Measurements from ENCODE around the gene MBNL2.
"Not testable (repeated sequence)": the region's sequence is repeated elsewhere in the genome, so short reads cannot be mapped to it uniquely, and the experiment has no call there.

Gene MBNL2

DNA sequence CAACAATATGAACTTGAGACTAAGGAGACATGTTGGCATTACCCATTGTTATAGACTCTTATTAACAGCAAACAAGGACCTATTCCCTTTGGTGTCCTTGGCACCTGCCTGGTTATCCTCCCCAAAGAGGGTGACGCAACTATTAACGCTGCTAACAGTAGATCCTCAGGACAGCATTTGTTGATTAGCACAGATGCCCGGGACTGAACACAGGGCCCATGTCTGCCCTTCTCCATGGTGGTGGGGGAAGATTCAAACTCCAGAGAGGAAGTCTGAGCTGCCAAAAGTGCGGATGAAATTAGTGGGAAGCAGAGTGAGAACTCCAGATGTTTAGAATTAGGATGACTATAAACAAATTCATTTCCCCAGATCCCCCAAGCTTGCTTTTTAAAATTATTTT lies 110.6 kb downstream of the MBNL2 start:
- DNase-seq = no peak

DNA sequence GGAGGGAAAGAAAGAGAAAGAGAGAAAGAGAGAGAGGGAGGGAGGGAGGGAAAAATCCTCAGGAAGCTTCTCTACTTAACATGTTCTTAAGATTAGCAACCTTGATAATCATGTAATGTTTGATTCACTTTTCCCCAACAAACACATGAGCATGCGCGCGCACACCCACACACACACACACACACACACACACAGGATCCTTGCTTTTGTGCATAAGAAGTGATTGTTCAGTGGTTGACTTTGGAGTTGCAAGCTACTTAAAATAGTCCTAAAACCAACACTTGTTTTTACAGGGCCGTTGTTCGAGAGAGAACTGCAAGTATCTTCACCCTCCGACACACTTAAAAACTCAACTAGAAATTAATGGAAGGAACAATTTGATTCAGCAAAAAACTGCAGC lies 111.8 kb downstream of the MBNL2 start:
- no peak for DNase-seq

DNA sequence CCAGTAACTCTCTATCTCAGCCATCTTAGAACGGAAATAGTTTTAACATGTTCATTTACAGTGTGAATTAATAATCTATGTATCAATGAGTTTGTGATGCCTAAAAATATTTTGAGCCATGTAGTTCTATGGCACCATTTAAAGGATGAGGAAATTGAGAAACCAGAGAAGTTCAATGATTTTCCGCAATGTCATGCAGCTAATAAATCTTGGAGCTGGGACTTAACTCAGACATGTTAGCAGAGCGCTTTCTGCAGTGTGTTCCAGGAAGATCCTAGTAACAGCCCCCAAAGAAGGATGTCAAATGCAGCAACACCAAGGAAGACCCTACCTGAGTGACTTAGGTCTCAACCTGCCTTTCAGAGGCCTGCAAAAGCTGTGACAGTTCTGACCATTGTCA lies 112.6 kb downstream of the MBNL2 start:
- no peak for DNase-seq

DNA sequence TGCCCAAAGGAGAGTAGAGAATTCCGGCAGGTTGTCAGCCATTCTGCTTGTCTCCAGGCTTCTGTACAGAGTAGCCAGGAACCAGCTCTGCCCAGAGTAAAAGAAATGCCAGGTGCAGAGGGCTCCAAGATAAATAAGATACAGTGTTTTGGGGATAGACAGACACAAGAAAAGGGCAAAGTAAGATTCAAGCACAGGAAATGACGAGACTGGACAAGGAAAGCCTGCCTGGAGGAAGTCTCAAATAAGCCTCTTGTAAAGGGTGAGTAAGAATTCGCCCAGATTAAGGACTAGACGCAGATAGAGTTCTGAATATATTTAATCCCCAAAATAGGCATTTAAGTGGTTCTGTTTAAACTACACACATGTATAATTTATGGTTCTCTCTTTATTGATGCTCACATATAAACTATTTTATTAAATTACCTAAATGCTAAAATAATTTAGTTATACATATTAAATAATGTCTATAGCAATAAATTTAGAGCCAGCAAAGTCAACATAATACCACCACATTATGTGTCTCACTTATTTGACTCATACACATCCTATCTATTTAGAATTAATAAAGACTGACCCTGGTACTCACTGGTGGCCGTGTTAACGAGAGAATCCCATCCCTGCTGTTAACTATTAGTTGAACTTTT lies 113.5 kb downstream of the MBNL2 start:
- no peak for DNase-seq

DNA sequence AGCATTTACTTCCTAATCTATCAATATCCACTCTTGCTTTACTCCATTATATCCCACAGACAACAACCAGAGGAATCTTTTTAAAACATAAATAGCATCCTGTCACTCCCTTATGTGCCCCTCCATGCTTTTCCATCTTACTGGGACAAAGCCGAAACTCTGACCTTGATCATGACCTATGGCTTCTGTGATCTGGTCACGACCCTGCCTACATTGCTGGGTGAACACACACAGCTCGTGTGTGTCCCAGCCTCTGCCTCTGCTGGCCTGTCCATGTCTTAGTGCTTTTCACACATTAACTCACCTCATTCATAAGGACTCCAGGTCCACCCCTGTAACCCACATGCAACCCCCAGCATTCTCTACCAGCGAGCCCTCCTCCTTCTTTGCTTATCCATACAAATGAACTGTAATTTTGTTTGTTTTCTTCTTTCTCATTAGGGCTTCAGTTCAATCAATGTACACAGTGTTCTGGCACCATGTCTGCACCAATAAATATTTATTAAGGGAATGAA lies 115.9 kb downstream of the MBNL2 start:
- DNase-seq = no peak

DNA sequence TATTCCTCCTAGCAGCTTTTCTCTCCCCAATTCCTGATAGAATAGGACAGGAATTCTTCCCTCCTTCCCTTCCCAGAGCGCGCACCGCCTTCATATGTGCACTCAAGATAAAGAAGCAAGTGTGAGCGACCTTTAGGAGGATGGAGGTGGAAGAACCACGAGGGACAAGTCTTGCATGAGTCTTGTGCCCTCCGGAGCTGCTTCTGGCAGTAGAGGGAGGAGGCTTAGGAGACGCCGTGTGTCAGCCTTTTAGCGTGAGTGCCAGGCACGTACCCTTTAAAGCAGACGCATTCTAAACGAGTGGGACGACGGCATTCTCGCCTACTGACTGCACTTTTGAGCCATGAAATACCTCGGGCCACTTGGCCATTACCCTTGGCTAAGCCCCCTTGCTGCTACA lies 116.4 kb downstream of the MBNL2 start:
- no peak for DNase-seq

DNA sequence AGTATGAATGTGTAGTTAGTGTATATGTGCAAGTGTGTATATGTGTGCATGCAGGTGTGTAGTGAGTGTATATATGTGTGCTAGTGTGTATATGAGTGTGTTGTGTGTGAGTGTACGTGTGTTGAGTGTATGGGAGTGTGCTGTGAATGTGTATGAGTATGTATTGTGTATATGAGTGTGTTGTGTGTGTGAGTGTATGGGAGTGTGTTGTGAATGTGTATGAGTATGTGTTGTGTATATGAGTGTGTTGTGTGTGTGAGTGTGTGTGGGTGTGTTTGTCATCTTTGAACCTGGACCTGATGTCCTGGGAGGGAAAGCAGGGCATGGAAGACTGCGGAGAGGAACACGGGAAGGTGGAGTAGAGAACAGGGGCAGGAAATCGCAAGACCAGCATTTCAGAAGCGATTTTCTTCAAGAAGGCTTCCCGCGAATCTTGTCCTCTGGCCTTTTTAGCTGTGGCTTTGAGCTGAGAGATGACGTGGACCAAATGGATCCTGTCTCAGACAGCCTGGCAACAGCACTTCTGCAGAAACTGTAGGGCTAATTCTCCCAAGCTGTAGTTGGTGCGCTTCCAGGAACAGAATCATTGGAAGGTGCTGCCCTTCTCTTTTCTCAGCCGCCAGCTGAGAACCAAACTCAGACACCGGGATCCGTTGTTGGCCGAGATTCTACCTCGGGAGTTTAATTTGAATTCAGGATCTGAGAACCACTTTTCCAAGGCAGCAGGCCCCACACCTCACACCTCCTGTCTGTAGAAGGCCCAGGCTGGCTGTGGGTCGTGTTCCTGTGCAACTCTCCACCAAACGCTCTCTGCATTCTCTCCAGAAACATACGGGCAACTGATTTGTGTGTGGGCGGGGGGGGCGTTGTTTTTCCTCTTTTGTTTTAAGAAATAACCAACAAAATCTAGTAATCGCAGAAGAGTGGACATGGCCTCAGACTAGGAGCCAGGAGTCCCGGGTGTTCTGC lies 117.2 kb downstream of the MBNL2 start:
- peak; percentile 89 for DNase-seq

DNA sequence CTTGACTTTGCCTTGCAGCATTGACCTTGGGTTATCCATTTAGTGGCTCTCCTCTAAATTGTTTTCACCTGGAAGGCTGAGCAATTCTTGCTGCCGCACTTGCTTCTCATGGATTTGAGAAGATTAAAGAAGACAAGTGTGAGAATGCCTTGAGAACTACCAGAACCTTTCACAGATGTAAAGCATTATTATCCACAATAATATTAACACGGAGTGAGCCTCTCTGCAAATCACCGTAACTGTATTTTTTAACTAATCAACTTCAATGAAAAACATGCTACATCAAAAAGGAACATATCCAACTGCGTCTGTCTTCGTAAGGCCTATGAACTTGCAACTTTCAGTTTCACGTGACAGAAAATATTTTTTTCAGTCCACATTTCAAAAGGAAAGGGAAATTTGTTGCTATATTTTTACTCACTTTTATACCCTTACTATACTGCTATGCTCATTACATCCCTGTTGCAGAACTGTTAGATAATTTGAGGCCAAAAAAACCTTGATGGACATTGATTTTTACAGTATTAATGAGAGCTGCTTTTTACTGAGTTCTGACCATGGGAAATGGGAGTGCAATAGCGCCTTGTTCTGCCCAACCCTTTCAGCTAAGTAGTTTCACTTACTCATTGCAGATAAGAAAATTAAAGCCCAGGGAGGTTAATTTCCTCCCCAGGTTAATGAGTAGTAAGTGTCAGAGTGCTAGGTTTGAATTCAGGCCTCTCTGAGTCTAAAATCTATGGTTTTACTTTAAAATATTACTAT lies 118.0 kb downstream of the MBNL2 start:
- no peak for DNase-seq

DNA sequence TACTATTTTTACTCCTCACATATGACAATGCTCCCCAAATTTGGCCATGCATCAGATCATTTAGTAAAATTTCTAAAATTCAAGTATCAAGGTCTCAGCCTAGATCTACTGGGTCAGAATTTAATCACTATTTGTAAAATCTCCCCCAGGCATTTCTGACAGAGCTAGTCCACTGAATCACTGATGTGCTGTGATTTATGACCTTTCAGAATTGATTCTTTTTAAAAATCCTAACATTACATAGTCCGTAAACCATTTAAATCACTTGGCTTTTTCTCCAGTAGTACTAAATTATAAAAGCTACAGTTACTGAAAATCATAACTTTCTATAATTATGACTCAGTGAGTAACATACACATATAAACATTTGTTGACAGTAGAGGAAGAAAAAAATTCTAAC lies 119.0 kb downstream of the MBNL2 start:
- DNase-seq = peak; percentile 16

DNA sequence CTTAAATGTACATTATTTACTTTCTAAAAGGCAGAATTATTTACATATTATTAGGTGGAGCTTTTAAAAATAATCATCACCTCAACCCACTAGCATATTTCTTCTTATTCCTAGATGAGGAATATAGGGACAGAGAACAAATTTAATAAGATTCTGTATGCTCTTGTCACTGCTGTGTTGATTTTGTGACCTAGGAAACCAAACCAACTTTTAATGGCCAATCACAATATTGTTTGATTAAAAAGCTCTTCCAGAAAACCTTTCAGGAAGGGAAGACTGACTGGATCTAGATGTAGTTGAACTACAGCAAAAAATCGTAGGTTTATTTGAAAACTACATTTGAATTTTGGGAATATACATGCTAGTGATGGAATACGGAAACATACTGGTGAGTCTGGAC lies 120.0 kb downstream of the MBNL2 start:
- DNase-seq = no peak

DNA sequence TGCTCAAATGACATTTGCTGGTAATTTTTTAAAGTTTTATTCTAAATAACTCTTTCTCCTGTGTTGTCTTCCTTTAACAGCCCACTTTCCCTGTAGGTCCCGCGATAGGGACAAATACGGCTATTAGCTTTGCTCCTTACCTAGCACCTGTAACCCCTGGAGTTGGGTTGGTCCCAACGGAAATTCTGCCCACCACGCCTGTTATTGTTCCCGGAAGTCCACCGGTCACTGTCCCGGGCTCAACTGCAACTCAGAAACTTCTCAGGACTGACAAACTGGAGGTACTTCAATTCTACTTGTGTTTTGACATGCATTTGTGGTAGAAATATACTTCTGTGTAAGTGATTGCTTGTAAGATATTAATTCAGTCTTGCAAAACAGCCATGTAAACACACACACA lies 120.8 kb downstream of the MBNL2 start:
- no peak for DNase-seq

DNA sequence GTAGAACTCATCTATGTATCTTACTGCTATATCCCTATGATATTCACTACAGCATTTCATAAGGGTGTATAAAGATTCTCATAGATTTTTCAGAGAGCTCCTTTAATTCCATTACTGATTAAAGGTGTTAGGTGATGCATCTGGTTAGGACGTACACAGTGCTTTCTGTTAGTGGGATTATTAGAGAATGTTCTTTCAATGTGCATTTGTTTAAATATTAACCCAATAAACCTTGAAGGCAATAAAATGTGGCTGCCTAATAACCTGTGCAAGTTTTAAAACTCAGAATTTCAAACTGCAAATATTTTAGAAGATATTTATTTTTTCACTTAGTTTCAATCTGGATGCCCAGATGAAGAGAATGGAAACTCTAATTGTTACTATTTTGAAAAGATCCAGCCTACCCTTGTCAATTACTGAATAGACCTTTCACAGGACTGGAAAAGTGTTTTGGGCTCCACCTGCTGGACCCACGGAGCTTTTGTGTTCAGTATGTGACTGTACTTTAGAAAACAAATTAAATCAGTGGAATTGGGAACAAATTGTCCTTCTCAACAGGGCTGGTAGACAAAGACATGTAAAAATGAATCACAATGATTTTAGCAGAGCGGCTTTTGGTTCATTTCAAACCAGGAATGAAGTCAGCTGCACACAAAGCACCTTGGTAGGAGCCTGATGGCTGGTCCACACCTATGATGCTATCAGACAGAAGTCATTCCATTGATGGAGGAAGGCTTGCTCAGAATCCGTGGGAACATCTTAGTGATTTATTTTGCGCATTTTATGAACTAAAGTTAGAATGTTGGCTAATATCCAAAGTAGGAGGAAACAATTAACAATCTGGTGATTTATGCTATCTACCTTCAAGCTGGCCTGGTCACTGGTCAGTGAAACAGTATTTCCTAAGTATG lies 122.4 kb downstream of the MBNL2 start:
- peak; percentile 57 for DNase-seq

DNA sequence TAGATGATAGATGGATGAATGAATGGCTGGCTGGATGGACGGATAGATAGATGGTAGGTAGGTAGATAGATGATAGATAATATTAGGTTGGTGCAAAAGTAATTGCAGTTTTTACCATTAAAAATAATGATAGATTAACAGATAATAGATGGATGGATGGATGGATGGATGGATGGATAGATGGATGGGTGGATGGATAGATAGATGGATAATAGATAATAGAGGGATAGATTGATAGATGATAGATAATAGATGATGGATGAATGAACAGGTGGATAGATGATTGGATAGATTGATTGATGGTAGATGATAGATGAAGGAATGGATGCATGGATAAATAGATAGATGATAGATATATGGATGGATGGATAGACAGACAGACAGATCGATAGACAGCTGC lies 124.0 kb downstream of the MBNL2 start:
- no peak for DNase-seq

DNA sequence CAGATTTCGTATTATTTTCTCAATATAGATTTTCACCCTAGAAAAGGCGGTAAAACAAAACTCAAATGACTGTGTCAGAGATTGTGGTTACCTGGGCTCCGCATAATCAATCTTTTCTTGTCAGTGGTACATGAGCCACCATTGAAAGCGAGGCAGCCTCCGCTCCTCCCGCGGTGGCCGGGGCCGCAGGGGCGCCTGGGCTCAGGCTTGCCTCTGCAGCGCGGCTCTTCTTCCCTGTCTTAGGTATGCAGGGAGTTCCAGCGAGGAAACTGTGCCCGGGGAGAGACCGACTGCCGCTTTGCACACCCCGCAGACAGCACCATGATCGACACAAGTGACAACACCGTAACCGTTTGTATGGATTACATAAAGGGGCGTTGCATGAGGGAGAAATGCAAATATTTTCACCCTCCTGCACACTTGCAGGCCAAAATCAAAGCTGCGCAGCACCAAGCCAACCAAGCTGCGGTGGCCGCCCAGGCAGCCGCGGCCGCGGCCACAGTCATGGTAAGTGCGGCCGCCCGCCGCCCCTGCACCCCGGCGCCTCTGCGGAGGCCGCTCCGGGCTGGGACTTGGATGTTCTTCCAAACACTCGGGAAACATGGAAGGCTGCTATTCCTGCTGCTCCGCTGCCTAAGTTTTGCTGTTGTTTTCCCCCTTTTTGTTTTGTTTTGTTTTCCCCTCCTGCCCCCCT lies 124.6 kb downstream of the MBNL2 start:
- no peak for DNase-seq

DNA sequence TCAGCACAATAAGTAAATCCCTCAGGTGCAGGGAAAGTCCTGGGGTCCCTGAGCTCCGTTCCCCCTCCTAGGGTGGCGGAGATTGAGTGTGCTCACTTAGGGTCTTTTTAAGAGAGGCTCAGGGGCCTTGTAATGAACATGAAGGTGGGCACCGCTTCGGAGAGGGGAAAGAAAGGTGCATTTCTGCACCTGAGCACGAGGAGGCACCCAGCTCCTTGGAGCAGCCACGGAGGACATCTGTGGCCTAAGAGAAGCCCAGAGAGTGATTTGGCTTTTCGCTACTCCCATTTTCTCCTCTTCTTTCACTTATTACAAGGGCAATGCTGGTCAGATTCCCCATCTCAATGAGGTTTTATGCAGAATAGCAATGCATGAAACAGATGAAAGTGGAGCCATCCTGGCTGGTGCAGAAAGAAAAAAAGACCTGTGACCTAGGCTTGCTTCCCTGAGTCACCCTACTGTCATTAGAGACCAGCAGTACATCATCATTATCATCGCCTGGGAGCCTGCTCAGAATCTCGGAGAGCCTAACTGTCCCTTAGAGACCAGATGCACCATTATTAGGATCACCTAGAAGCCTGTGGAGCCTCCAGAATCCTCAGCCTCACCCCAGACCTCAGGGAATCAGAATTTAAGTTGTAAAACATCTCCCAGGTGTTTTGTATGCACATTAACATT lies 125.3 kb downstream of the MBNL2 start:
- no peak for DNase-seq

DNA sequence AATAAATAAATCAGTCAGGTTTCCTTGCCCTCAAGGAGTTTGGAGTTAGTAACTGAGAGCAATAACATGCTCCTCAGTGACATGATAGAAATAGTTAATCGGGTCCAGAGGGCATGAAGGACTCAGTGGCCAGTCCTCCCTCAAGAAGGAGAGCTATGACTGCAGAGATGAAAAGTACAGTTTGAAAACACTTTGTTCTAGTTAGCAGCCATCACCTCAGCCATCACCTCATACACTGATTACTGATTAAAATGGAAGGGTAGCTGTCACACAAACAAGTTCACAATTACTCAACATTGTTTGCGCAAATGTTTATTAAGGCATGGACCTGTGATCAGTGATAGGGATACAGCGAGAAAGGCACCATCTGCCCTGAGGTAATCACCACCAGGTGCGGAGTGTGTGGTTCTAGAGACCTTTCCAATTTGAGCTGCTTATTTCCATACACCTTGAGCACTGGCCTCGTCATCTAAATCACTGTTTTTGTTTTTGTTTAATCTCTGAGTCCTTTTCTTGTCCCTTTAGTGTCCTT lies 126.5 kb downstream of the MBNL2 start:
- DNase-seq = no peak

DNA sequence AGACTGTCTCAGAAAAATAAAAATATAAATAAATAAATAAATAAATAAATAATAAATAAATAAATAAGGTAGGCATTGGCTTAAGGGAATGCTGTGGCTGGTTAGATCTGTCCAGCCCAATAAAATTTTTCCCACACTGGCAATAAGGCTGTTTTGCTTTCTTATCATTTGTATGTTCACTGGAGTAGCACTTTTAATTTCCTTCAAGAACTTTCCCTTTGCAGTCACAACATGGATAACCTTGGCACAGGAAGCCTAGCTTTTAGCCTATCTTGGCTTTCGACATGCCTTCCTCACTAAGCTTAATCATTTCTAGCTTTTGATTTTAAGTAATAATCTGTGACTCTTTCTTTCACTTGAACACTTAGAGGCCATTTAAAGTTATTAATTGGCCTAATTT lies 129.9 kb downstream of the MBNL2 start:
- DNase-seq = not testable (repeated sequence)

DNA sequence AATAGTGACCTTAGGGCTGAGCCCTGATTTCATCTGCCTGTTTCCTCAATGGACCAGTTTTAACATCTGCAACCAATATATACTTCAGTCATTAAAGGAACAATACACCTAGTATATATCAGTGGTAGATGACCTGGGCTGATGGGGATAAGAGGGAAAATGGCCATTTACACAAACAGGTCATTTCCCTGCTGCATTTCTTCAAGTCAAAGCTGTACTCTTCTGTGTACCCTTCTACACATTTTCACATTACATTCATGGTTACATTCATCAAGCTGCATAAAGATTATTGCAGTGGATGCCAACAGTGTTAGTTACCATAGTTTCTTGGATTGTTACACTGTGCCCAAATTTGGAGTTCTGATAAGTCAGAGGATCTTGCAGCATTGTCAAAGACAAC lies 130.7 kb downstream of the MBNL2 start:
- no peak for DNase-seq

DNA sequence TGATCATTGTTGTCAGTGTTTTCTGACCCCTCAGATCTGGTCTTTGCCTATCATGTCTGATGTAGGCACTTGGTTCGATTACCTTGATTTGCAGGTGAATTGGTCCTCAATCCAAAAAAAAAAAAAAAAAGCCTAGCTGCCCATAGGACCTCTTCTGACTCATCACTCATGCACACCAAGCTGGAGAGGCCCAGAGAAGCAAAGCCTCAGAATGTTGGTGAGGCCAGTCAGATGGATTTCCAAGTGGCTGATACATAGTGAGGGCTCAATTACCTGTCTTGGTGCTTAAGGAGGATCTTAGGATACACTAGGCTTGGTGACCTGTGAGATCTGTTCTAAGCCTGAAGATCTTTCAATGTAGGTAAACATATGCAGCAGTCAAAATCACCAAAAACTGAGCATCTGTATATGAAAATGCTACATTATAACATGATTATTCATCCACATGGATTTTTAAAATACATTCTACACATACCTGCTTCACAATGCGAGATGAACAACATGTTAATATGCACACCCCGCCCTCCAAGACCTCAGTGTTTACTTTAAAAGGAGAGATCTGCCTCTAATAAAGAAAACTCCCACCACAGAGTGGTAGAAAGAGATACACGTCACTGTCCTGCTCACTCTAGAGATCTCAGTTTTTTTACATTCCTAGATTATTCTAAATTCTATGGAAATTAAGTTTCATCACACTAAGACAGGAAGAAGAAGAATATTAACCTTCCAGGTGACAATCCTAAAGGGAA lies 132.0 kb downstream of the MBNL2 start:
- DNase-seq = no peak

DNA sequence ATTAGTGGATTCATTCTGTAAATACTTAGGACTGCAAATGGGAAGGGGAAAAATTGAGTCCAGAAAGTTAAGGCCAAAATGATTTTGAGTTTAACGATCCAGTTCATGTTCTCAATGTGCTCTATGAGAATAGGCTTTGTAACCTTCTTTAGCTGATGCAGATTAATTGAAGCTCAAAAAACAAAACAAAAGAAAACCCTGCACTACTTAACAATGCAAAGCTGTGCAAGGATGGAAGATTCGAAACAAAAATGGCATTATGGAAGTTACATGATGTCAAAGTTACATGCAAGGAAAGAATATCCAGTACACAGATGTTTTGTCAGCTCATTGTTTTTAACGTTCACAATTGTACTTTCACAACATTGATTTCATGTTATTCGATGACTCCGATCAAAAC lies 132.7 kb downstream of the MBNL2 start:
- no peak for DNase-seq
